ENCODE data around the gene SNAPC2. TPM values are rescaled to one million over a fixed set of nuclear protein-coding genes. Genes with fewer than 3 reads are reported as not detected.

The SNAPC2 gene
- total and polyA plus RNA-seq, 2 of the 13 experiments (the other 11 are each of a cell fraction or from before 2014, with no cell fraction given), result 10.2 to 12.7 TPM

DNA sequence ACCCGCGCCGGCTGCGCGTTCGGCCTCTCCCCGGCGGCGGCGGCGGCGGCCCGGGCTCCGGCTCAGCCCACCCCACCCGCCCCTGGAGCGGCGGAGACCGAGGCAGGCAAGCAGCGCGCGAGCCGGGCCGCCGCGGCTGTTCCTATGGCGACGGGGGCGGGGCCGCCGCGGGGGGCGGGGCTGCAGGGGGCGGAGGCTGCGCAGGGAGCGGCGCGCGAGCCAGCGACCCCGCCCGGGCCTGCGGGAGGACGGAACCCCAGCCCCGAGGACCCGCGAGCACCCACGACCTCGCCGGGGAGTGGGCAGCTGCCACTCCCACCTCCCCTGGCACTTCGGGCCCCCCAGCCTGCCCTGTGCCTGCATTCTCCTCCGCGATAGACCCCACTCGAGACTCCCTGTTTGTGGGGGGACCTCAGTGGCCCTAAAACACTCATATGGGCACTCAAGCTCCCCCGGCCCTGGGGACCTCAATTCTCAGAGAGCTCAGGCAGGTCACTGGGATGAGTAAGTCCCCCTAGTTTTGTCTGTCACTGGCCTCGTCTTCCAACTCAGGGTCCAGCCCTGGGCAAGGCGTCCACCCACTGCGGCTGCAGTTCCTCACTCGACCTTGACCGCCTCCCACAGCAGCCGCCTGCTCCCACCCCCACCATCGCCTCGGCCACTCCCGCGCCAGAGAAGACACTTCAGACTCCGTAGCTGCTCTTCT lies 6.0 kb downstream of the SNAPC2 start, which contains the start of gene CTXN1 (continued):
- TF ChIP-seq, protein P1, sequence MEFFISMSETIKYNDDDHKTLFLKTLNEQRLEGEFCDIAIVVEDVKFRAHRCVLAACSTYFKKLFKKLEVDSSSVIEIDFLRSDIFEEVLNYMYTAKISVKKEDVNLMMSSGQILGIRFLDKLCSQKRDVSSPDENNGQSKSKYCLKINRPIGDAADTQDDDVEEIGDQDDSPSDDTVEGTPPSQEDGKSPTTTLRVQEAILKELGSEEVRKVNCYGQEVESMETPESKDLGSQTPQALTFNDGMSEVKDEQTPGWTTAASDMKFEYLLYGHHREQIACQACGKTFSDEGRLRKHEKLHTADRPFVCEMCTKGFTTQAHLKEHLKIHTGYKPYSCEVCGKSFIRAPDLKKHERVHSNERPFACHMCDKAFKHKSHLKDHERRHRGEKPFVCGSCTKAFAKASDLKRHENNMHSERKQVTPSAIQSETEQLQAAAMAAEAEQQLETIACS (CRISPR knock-in tag; IDR thresholded peaks at IDR 0.05), result no peak
- peak; percentile 40; the same call in 1 of the 2 replicates for TF ChIP-seq ZBTB38 (CRISPR knock-in tag; IDR thresholded peaks at IDR 0.05)
- 0 out of 2 replicates have a peak, but pooled peaks have one; percentile 35 for TF ChIP-seq RFX3 (CRISPR knock-in tag; IDR thresholded peaks at IDR 0.05)
- 0 out of 2 replicates have a peak, but pooled peaks have one; percentile 19 for TF ChIP-seq SAP130 (CRISPR knock-in tag; IDR thresholded peaks at IDR 0.05; ENCODE audit: low read depth)
- TF ChIP-seq ZNF260 (CRISPR knock-in tag; IDR thresholded peaks at IDR 0.05; ENCODE audit: borderline replicate concordance, low read depth), result no peak
- TF ChIP-seq, protein P2, sequence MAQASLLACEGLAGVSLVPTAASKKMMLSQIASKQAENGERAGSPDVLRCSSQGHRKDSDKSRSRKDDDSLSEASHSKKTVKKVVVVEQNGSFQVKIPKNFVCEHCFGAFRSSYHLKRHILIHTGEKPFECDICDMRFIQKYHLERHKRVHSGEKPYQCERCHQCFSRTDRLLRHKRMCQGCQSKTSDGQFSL (CRISPR knock-in tag; IDR thresholded peaks at IDR 0.05), result no peak
- TF ChIP-seq AKAP8 (CRISPR knock-in tag; IDR thresholded peaks at IDR 0.05), result no peak
- TF ChIP-seq ZFP82 (CRISPR knock-in tag; IDR thresholded peaks at IDR 0.05; ENCODE audit: borderline replicate concordance), result no peak
- TF ChIP-seq CEBPG (CRISPR knock-in tag; IDR thresholded peaks at IDR 0.05), result no peak
- TF ChIP-seq, protein P3, sequence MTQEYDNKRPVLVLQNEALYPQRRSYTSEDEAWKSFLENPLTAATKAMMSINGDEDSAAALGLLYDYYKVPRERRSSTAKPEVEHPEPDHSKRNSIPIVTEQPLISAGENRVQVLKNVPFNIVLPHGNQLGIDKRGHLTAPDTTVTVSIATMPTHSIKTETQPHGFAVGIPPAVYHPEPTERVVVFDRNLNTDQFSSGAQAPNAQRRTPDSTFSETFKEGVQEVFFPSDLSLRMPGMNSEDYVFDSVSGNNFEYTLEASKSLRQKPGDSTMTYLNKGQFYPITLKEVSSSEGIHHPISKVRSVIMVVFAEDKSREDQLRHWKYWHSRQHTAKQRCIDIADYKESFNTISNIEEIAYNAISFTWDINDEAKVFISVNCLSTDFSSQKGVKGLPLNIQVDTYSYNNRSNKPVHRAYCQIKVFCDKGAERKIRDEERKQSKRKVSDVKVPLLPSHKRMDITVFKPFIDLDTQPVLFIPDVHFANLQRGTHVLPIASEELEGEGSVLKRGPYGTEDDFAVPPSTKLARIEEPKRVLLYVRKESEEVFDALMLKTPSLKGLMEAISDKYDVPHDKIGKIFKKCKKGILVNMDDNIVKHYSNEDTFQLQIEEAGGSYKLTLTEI (CRISPR knock-in tag; conservative IDR thresholded peaks at IDR 0.05), result no peak
